DOHH2 (cell line): Measurements from ENCODE around the gene SH2D3A.
"Not testable (repeated sequence)": the region's sequence is repeated elsewhere in the genome, so short reads cannot be mapped to it uniquely, and the experiment has no call there.

Experiments
- CTCF ChIP-seq: fragments of 200-600 bp; sonication (generic); IDR thresholded peaks from one replicate; pipeline ENCODE4 v1.5.1; 2014; ENCODE audit warnings: antibody characterized with exemption, mild to moderate bottlenecking, low read depth, low read length; ENCODE audit not compliant: poor library complexity, severe bottlenecking
- EZH2phosphoT487 ChIP-seq: fragments of 200-600 bp; sonication (generic); IDR thresholded peaks from 2 replicates; pipeline ENCODE4 v1.6.1; 2017; ENCODE audit warnings: borderline replicate concordance, mild to moderate bottlenecking, antibody characterized with exemption, low read length, moderate library complexity, mixed read lengths

DNA sequence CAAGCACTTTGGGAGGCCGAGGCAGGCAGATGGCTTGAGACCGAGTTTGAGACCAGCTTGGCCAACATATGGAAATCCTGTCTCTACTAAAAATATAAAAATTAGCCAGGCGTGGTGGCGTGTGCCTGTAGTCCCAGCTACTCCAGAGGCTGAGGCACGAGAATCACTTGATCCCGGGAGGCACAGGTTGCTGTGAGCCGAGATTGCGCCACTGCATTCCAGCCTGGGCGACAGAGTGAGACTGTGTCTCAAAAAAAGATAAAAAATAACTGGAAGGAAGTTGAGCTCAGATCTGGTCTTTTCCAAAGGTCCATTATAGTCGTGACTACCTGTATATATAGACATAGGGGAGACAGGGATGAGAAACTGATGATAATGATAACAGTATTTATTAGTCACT, 18.7 kb downstream of the SH2D3A start:
- not testable (repeated sequence) for TF ChIP-seq CTCF, EZH2phosphoT487
